HEK293 (cell line): ENCODE data around the gene NEK10.

ENCODE experiments used
- CTCF ChIA-PET: fragments of 350-600 bp; formaldehyde crosslinking; extraction: SDS; loops from one replicate; lab custom pipeline; 2021; ENCODE audit warnings: antibody characterized with exemption; lab: Yijun Ruan, JAX
- POLR2A ChIA-PET: fragments of 300-600 bp; formaldehyde crosslinking; extraction: SDS; loops from one replicate; lab custom pipeline; 2020; ENCODE audit warnings: antibody characterized with exemption, inconsistent platforms; lab: Yijun Ruan, JAX
- H3K27ac ChIP-seq: fragments of 200-500 bp; sonication (Bioruptor generic); 2 replicates; pipeline ENCODE4 v1.5.1; 2014; ENCODE audit warnings: low read depth, low read length, control low read depth, inconsistent platforms; ENCODE audit errors: extremely low read depth
- H3K36me3 ChIP-seq, 2 experiments: fragments of 200-500 bp in 1 of 2; sonication (Bioruptor generic) in 1 of 2; 1 replicate in 1 of 2; 2 replicates in 1 of 2; pipeline ENCODE4 v1.5.1; 2014 to 2017; ENCODE audit warnings: inconsistent platforms in 2 of 2, low read length in 2 of 2; ENCODE audit not compliant: control insufficient read depth in 2 of 2, insufficient read depth in 1 of 2
- H3K4me1 ChIP-seq: fragments of 200-500 bp; sonication (Bioruptor generic); 2 replicates; pipeline ENCODE4 v1.5.1; 2014; ENCODE audit warnings: mild to moderate bottlenecking, low read length, inconsistent platforms; ENCODE audit not compliant: control insufficient read depth, insufficient read depth
- H3K4me3 ChIP-seq: 2 replicates; pipeline ENCODE4 v1.5.1; 2011; ENCODE audit warnings: low read depth, mild to moderate bottlenecking, control low read depth, low read length, moderate library complexity
- H3K9me3 ChIP-seq: fragments of 200-500 bp; sonication (Bioruptor generic); 2 replicates; pipeline ENCODE4 v1.5.1; 2014; ENCODE audit warnings: low read depth, low read length, inconsistent platforms; ENCODE audit not compliant: control insufficient read depth, insufficient read depth
- HOXA7 ChIP-seq: sonication (generic); formaldehyde crosslinking; IDR thresholded peaks from 2 replicates; pipeline ENCODE4 v1.8.1; 2022; ENCODE audit warnings: missing genetic modification reagents, borderline replicate concordance
- HOXD13 ChIP-seq: sonication (generic); formaldehyde crosslinking; IDR thresholded peaks from 2 replicates; pipeline ENCODE4 v1.8.0; 2022; ENCODE audit warnings: missing genetic modification reagents, borderline replicate concordance
- YY2 ChIP-seq: fragments of 450-650 bp; formaldehyde crosslinking; IDR thresholded peaks from 2 replicates; pipeline ENCODE4 v1.5.1; 2016; ENCODE audit warnings: missing biosample characterization, missing genetic modification characterization
- ZBTB20 ChIP-seq: fragments of 450-650 bp; formaldehyde crosslinking; IDR thresholded peaks from 2 replicates; pipeline ENCODE4 v1.5.1; 2016; ENCODE audit warnings: missing biosample characterization, missing genetic modification characterization
- ZNF10 ChIP-seq: fragments of 450-650 bp; formaldehyde crosslinking; IDR thresholded peaks from 2 replicates; pipeline ENCODE4 v1.5.1; 2017; ENCODE audit warnings: missing biosample characterization, missing genetic modification characterization
- ZNF114 ChIP-seq: fragments of 450-650 bp; formaldehyde crosslinking; IDR thresholded peaks from 2 replicates; pipeline ENCODE4 v1.5.0; 2017; ENCODE audit warnings: missing biosample characterization, missing genetic modification characterization
- ZNF2 ChIP-seq: fragments of 450-650 bp; formaldehyde crosslinking; IDR thresholded peaks from 2 replicates; pipeline ENCODE4 v1.5.1; 2016; ENCODE audit warnings: missing biosample characterization, missing genetic modification characterization
- ZNF335 ChIP-seq: fragments of 450-650 bp; formaldehyde crosslinking; conservative IDR thresholded peaks from 2 replicates; pipeline ENCODE4 v1.5.1; 2016; ENCODE audit warnings: missing biosample characterization, missing genetic modification characterization
- ZNF48 ChIP-seq: fragments of 450-650 bp; formaldehyde crosslinking; IDR thresholded peaks from 2 replicates; pipeline ENCODE4 v1.5.1; 2016; ENCODE audit warnings: missing biosample characterization, missing genetic modification characterization
- ZNF510 ChIP-seq: fragments of 450-650 bp; formaldehyde crosslinking; IDR thresholded peaks from 2 replicates; pipeline ENCODE4 v1.5.1; 2018; ENCODE audit warnings: mild to moderate bottlenecking, missing genetic modification characterization, missing biosample characterization; ENCODE audit not compliant: insufficient replicate concordance
- ZNF658 ChIP-seq: fragments of 450-650 bp; formaldehyde crosslinking; IDR thresholded peaks from 2 replicates; pipeline ENCODE4; 2016; ENCODE audit warnings: missing biosample characterization, missing genetic modification characterization
- TF ChIP-seq, protein P1 (sequence below): fragments of 450-650 bp; formaldehyde crosslinking; IDR thresholded peaks from 2 replicates; pipeline ENCODE4 v1.5.1; 2016; ENCODE audit warnings: missing biosample characterization, missing genetic modification characterization, low read depth
- TF ChIP-seq, protein P2 (sequence below): fragments of 450-650 bp; formaldehyde crosslinking; IDR thresholded peaks from 2 replicates; pipeline ENCODE4 v1.5.1; 2016; ENCODE audit warnings: missing biosample characterization, missing genetic modification characterization
- TF ChIP-seq, protein P3 (sequence below): fragments of 450-650 bp; formaldehyde crosslinking; IDR thresholded peaks from 2 replicates; pipeline ENCODE4 v1.5.1; 2016; ENCODE audit warnings: missing biosample characterization, missing genetic modification characterization
- TF ChIP-seq, protein P4 (sequence below): fragments of 450-650 bp; formaldehyde crosslinking; optimal IDR thresholded peaks from 2 replicates; pipeline ENCODE3; 2016; ENCODE audit warnings: missing biosample characterization, mild to moderate bottlenecking, missing genetic modification characterization
- TF ChIP-seq, protein P5 (sequence below): fragments of 450-650 bp; formaldehyde crosslinking; IDR thresholded peaks from 2 replicates; pipeline ENCODE4 v1.5.1; 2016; ENCODE audit warnings: missing biosample characterization, missing genetic modification characterization
- TF ChIP-seq, protein P6 (sequence below): fragments of 450-650 bp; formaldehyde crosslinking; conservative IDR thresholded peaks from 2 replicates; pipeline ENCODE4 v1.5.1; 2016; ENCODE audit warnings: low read depth, missing biosample characterization, missing genetic modification characterization

NEK10 gene, protein sequence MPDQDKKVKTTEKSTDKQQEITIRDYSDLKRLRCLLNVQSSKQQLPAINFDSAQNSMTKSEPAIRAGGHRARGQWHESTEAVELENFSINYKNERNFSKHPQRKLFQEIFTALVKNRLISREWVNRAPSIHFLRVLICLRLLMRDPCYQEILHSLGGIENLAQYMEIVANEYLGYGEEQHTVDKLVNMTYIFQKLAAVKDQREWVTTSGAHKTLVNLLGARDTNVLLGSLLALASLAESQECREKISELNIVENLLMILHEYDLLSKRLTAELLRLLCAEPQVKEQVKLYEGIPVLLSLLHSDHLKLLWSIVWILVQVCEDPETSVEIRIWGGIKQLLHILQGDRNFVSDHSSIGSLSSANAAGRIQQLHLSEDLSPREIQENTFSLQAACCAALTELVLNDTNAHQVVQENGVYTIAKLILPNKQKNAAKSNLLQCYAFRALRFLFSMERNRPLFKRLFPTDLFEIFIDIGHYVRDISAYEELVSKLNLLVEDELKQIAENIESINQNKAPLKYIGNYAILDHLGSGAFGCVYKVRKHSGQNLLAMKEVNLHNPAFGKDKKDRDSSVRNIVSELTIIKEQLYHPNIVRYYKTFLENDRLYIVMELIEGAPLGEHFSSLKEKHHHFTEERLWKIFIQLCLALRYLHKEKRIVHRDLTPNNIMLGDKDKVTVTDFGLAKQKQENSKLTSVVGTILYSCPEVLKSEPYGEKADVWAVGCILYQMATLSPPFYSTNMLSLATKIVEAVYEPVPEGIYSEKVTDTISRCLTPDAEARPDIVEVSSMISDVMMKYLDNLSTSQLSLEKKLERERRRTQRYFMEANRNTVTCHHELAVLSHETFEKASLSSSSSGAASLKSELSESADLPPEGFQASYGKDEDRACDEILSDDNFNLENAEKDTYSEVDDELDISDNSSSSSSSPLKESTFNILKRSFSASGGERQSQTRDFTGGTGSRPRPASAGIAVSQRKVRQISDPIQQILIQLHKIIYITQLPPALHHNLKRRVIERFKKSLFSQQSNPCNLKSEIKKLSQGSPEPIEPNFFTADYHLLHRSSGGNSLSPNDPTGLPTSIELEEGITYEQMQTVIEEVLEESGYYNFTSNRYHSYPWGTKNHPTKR

DNA sequence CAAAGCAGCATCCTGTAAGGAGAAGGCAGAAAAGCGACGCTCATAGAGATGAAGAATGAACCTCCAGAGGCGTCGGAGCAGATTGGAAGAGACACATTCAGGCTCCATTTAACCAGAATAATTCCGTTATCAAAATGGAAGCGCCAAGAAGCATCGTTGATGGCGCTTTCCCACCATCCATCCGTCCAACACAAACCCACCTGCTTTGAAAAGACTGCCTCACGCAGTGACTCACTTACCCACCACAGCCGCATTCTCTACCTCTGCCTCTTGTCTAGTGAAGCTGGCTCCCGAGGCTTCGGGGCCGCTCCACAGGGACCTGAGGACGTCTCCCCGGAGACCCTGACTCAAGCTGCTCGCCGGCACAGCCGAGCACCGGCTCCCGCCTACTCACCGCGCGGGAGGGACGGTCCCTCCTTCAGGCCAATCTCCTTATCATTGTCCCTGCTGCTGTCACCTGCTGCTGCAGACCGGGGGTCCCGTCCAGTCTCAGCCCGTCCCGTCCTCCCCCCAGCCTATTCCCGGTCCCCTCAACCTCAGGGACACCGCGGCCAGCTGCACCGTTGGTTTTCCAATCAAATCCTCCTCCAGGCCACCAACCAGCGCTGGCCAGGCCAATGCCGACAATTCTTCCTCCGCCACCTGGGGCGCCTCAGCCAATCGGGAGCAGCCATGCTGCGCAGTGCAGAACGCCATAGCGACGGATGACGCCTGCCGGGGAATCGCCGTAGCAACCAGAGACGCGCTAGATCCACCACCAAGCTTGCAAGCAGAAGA, at the start of gene NEK10:
TSS of gene NEK10 (minus strand) at position 553 of the 777 bp plus-strand sequence. CDS start 16,501 bp downstream, outside the sequence.
- CTCF ChIA-PET, result no interaction called here
- POLR2A ChIA-PET, result no interaction called here
- TF ChIP-seq ZNF2 (tag by site-specific recombination), result no peak
- TF ChIP-seq ZNF510 (tag by site-specific recombination), result no peak
- TF ChIP-seq ZNF10 (tag by site-specific recombination), result no peak
- TF ChIP-seq, protein P1, sequence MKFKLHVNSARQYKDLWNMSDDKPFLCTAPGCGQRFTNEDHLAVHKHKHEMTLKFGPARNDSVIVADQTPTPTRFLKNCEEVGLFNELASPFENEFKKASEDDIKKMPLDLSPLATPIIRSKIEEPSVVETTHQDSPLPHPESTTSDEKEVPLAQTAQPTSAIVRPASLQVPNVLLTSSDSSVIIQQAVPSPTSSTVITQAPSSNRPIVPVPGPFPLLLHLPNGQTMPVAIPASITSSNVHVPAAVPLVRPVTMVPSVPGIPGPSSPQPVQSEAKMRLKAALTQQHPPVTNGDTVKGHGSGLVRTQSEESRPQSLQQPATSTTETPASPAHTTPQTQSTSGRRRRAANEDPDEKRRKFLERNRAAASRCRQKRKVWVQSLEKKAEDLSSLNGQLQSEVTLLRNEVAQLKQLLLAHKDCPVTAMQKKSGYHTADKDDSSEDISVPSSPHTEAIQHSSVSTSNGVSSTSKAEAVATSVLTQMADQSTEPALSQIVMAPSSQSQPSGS (tag by site-specific recombination), result no peak
- no peak for TF ChIP-seq ZNF658 (tag by site-specific recombination)
- peak; percentile 66; the same call in 1 of the 2 replicates for TF ChIP-seq YY2
- no peak for TF ChIP-seq ZNF114 (tag by site-specific recombination)
- no peak for TF ChIP-seq HOXA7 (CRISPR knock-in tag)
- TF ChIP-seq, protein P2, sequence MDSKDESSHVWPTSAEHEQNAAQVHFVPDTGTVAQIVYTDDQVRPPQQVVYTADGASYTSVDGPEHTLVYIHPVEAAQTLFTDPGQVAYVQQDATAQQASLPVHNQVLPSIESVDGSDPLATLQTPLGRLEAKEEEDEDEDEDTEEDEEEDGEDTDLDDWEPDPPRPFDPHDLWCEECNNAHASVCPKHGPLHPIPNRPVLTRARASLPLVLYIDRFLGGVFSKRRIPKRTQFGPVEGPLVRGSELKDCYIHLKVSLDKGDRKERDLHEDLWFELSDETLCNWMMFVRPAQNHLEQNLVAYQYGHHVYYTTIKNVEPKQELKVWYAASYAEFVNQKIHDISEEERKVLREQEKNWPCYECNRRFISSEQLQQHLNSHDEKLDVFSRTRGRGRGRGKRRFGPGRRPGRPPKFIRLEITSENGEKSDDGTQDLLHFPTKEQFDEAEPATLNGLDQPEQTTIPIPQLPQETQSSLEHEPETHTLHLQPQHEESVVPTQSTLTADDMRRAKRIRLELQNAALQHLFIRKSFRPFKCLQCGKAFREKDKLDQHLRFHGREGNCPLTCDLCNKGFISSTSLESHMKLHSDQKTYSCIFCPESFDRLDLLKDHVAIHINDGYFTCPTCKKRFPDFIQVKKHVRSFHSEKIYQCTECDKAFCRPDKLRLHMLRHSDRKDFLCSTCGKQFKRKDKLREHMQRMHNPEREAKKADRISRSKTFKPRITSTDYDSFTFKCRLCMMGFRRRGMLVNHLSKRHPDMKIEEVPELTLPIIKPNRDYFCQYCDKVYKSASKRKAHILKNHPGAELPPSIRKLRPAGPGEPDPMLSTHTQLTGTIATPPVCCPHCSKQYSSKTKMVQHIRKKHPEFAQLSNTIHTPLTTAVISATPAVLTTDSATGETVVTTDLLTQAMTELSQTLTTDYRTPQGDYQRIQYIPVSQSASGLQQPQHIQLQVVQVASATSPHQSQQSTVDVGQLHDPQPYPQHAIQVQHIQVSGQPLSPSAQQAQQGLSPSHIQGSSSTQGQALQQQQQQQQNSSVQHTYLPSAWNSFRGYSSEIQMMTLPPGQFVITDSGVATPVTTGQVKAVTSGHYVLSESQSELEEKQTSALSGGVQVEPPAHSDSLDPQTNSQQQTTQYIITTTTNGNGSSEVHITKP (tag by site-specific recombination), result peak; percentile 53
- TF ChIP-seq, protein P3, sequence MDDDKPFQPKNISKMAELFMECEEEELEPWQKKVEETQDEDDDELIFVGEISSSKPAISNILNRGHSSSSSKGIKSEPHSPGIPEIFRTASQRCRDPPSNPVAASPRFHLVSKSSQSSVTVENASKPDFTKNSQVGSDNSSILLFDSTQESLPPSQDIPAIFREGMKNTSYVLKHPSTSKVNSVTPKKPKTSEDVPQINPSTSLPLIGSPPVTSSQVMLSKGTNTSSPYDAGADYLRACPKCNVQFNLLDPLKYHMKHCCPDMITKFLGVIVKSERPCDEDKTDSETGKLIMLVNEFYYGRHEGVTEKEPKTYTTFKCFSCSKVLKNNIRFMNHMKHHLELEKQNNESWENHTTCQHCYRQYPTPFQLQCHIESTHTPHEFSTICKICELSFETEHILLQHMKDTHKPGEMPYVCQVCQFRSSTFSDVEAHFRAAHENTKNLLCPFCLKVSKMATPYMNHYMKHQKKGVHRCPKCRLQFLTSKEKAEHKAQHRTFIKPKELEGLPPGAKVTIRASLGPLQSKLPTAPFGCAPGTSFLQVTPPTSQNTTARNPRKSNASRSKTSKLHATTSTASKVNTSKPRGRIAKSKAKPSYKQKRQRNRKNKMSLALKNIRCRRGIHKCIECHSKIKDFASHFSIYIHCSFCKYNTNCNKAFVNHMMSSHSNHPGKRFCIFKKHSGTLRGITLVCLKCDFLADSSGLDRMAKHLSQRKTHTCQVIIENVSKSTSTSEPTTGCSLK (tag by site-specific recombination), result no peak
- TF ChIP-seq ZBTB20, result peak; percentile 42; the same call in 1 of the 2 replicates
- TF ChIP-seq, protein P4, sequence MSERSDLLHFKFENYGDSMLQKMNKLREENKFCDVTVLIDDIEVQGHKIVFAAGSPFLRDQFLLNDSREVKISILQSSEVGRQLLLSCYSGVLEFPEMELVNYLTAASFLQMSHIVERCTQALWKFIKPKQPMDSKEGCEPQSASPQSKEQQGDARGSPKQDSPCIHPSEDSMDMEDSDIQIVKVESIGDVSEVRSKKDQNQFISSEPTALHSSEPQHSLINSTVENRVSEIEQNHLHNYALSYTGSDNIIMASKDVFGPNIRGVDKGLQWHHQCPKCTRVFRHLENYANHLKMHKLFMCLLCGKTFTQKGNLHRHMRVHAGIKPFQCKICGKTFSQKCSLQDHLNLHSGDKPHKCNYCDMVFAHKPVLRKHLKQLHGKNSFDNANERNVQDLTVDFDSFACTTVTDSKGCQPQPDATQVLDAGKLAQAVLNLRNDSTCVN (tag by site-specific recombination), result no peak
- peak; percentile 62 for TF ChIP-seq ZNF335 (tag by site-specific recombination)
- TF ChIP-seq, protein P5, sequence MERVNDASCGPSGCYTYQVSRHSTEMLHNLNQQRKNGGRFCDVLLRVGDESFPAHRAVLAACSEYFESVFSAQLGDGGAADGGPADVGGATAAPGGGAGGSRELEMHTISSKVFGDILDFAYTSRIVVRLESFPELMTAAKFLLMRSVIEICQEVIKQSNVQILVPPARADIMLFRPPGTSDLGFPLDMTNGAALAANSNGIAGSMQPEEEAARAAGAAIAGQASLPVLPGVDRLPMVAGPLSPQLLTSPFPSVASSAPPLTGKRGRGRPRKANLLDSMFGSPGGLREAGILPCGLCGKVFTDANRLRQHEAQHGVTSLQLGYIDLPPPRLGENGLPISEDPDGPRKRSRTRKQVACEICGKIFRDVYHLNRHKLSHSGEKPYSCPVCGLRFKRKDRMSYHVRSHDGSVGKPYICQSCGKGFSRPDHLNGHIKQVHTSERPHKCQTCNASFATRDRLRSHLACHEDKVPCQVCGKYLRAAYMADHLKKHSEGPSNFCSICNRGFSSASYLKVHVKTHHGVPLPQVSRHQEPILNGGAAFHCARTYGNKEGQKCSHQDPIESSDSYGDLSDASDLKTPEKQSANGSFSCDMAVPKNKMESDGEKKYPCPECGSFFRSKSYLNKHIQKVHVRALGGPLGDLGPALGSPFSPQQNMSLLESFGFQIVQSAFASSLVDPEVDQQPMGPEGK (tag by site-specific recombination), result peak; percentile 38; the same call in 1 of the 2 replicates
- no peak for TF ChIP-seq ZNF48 (tag by site-specific recombination)
- TF ChIP-seq, protein P6, sequence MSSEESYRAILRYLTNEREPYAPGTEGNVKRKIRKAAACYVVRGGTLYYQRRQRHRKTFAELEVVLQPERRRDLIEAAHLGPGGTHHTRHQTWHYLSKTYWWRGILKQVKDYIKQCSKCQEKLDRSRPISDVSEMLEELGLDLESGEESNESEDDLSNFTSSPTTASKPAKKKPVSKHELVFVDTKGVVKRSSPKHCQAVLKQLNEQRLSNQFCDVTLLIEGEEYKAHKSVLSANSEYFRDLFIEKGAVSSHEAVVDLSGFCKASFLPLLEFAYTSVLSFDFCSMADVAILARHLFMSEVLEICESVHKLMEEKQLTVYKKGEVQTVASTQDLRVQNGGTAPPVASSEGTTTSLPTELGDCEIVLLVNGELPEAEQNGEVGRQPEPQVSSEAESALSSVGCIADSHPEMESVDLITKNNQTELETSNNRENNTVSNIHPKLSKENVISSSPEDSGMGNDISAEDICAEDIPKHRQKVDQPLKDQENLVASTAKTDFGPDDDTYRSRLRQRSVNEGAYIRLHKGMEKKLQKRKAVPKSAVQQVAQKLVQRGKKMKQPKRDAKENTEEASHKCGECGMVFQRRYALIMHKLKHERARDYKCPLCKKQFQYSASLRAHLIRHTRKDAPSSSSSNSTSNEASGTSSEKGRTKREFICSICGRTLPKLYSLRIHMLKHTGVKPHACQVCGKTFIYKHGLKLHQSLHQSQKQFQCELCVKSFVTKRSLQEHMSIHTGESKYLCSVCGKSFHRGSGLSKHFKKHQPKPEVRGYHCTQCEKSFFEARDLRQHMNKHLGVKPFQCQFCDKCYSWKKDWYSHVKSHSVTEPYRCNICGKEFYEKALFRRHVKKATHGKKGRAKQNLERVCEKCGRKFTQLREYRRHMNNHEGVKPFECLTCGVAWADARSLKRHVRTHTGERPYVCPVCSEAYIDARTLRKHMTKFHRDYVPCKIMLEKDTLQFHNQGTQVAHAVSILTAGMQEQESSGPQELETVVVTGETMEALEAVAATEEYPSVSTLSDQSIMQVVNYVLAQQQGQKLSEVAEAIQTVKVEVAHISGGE (tag by site-specific recombination), result peak; percentile 74
- no peak for TF ChIP-seq HOXD13 (CRISPR knock-in tag)

More for the DNA sequence above, at the start of gene NEK10:
- H3K9me3 ChIP-seq, result no peaks in the 10 kb centered on the region
- no peaks in the 10 kb centered on the region for H3K4me1 ChIP-seq
- H3K27ac ChIP-seq, result no peak within 1 kb of the TSS
- H3K36me3 ChIP-seq, result no peaks in the 10 kb centered on the region
- peak within 1 kb of the TSS; percentile 87 for H3K4me3 ChIP-seq
